ENCODE results near the gene ATP13A3.

- TF ChIP-seq CTCF (IDR thresholded peaks at IDR 0.05; ENCODE audit: insufficient read depth, low read depth, low read length) (no peak), EZH2 (IDR thresholded peaks at IDR 0.05; ENCODE audit: insufficient read depth, low read length) (no peak)
Measured at GRCh38 chr3:194500198-194500597, 13.4 kb upstream of the ATP13A3 start.
